Endothelial cell of umbilical vein (primary cell): ENCODE measurements around the gene DMPK. TPM values are rescaled to one million over a fixed set of nuclear protein-coding genes. Genes with fewer than 3 reads are reported as not detected.

Experiments used
- BruUV-seq: library from RNA; stranded (reverse); fragments of 400-500 nt; replicated peaks from 2 replicates; lab custom pipeline; 2021; lab: Mats Ljungman, UMichigan
- CTCF ChIA-PET: fragments of 300-600, 350-600 bp; sonication (Branson Sonifier 250); formaldehyde crosslinking; loops from one replicate; lab custom pipeline; 2021; ENCODE audit warnings: antibody characterized with exemption, inconsistent platforms; lab: Charles Lee
- POLR2A ChIA-PET: fragments of 300-600, 350-600 bp; sonication (Branson Sonifier 250); formaldehyde crosslinking; loops from one replicate; lab custom pipeline; 2021; ENCODE audit warnings: antibody characterized with exemption, inconsistent platforms; lab: Charles Lee
- DNase-seq: peaks from one replicate; pipeline ENCODE4 v3.0.0-alpha.2; 2011; ENCODE audit warnings: low read depth, low spot score
- FAIRE-seq: peaks from 2 replicates; lab custom pipeline; 2011; peaks lifted over from hg19 to GRCh38; lab: Jason Lieb, UNC
- H2AFZ ChIP-seq: 2 replicates; pipeline ENCODE4 v1.6.0; 2012; ENCODE audit warnings: low read depth, low read length, control low read depth, inconsistent platforms
- H3K27ac ChIP-seq: 2 replicates; pipeline ENCODE4 v1.5.1; 2011; ENCODE audit warnings: low read depth, mild to moderate bottlenecking, control low read depth, low read length, moderate library complexity; ENCODE audit not compliant: insufficient read depth
- H3K27me3 ChIP-seq, 2 experiments: 2 replicates each; pipeline versions ENCODE4 v1.6.0 to v1.6.1; 2011; ENCODE audit warnings: low read length in 2 of 2, mixed read lengths in 1 of 2; ENCODE audit not compliant: control insufficient read depth in 2 of 2, insufficient read depth in 2 of 2
- H3K36me3 ChIP-seq, 2 experiments: 2 replicates in 1 of 2; 3 replicates in 1 of 2; pipeline ENCODE4 v1.5.1; 2011; ENCODE audit warnings: low read length in 2 of 2, mild to moderate bottlenecking in 1 of 2, moderate library complexity in 1 of 2; ENCODE audit not compliant: control insufficient read depth in 2 of 2, insufficient read depth in 2 of 2; ENCODE audit errors: extremely low read depth in 1 of 2
- H3K4me1 ChIP-seq: 3 replicates; pipeline ENCODE4 v1.5.1; 2011; ENCODE audit warnings: mild to moderate bottlenecking, low read length; ENCODE audit not compliant: control insufficient read depth, insufficient read depth; ENCODE audit errors: extremely low read depth
- H3K4me2 ChIP-seq: 2 replicates; pipeline ENCODE4 v1.6.1; 2011; ENCODE audit warnings: low read length, control low read depth, mixed read lengths; ENCODE audit not compliant: insufficient read depth
- H3K4me3 ChIP-seq, 3 experiments: fragments of 200-600 bp in 1 of 3; sonication (generic), shearing (Covaris generic) in 1 of 3; replicated peaks in 1 of 3; 2 replicates each; pipeline ENCODE4 v1.5.1; 2011 to 2016; ENCODE audit warnings: control low read depth in 3 of 3, low read length in 3 of 3, mild to moderate bottlenecking in 2 of 3, inconsistent platforms in 1 of 3, low read depth in 1 of 3, moderate library complexity in 1 of 3; ENCODE audit not compliant: insufficient read depth in 1 of 3
- H3K79me2 ChIP-seq: 2 replicates; pipeline ENCODE4 v1.6.0; 2012; ENCODE audit warnings: low read length, inconsistent platforms; ENCODE audit not compliant: control insufficient read depth, insufficient read depth
- H3K9ac ChIP-seq: replicated peaks from 2 replicates; pipeline ENCODE3; 2011; ENCODE audit warnings: low read length, control low read depth; ENCODE audit not compliant: insufficient read depth; ENCODE audit errors: extremely low read depth
- H3K9me1 ChIP-seq: replicated peaks from 3 replicates; pipeline ENCODE4 v1.6.0; 2011; ENCODE audit warnings: mild to moderate bottlenecking, low read length; ENCODE audit not compliant: control insufficient read depth, insufficient read depth; ENCODE audit errors: extremely low read depth
- H3K9me3 ChIP-seq: replicated peaks from 2 replicates; pipeline ENCODE4 v1.5.1; 2012; ENCODE audit warnings: low read length, inconsistent platforms; ENCODE audit not compliant: control insufficient read depth, insufficient read depth
- H4K20me1 ChIP-seq: replicated peaks from 2 replicates; pipeline ENCODE3; 2011; ENCODE audit warnings: mild to moderate bottlenecking, low read length; ENCODE audit not compliant: control insufficient read depth, insufficient read depth; ENCODE audit errors: extremely low read depth
- GATA2 ChIP-seq: IDR thresholded peaks from 2 replicates; pipeline ENCODE4 v1.7.0; 2011; ENCODE audit warnings: low read depth, mild to moderate bottlenecking, moderate library complexity, mixed read lengths, low read length; ENCODE audit not compliant: insufficient read length, insufficient read depth
- JUN ChIP-seq: IDR thresholded peaks from 2 replicates; pipeline ENCODE4 v1.6.1; 2011; ENCODE audit warnings: borderline replicate concordance, low read depth; ENCODE audit not compliant: insufficient read length, insufficient read depth
- MYC ChIP-seq: IDR thresholded peaks from one replicate; pipeline ENCODE4 v1.6.1; 2011; ENCODE audit warnings: mild to moderate bottlenecking, low read depth, low read length
- POLR2AphosphoS5 ChIP-seq: IDR thresholded peaks from 2 replicates; pipeline ENCODE4 v1.6.1; 2012; ENCODE audit warnings: low read depth, mild to moderate bottlenecking, control low read depth, low read length, moderate library complexity; ENCODE audit not compliant: insufficient read depth
- dilution Hi-C: fragments of 300-500 bp; cut with MboI; formaldehyde crosslinking; loops from one replicate; pipeline ENCODE4 v1.15.0; 2019; ENCODE audit warnings: low sequenced_read_pairs; ENCODE audit not compliant: extremely low pct_ligation_motif_present
- intact Hi-C: fragments of 100-400 bp; cut with micrococcal nuclease; formaldehyde crosslinking; loops from one replicate; pipeline ENCODE4 v1.10.0; 2022
- polyA plus RNA-seq, 4 experiments: library from polyadenylated mRNA; depleted of rRNA in 3 of 4; stranded (reverse) in 3 of 4; unstranded in 1 of 4; fragments of >200 nt; gene quantifications; 2 replicates each; pipeline versions ENCODE4 v1.2.1 to v1.2.3, GENCODE V29; 2011 to 2012; ENCODE audit warnings: missing spikeins in 1 of 4
- total RNA-seq: library from RNA; stranded (reverse); gene quantifications from 2 replicates; pipeline ENCODE4 v1.2.3, GENCODE V29; 2021
- TF ChIP-seq, protein P1 (sequence below), 2 donors: IDR thresholded peaks; 1 replicate in 1 of 2; 2 replicates in 1 of 2; pipeline ENCODE4 v1.5.1; 2011; ENCODE audit warnings: low read length in 2 of 2, mild to moderate bottlenecking in 2 of 2, moderate library complexity in 2 of 2, control low read depth in 1 of 2, inconsistent platforms in 1 of 2, low read depth in 1 of 2; ENCODE audit not compliant: insufficient read depth in 1 of 2; ENCODE audit errors: extremely low read depth in 1 of 2

DMPK gene
- total and polyA plus RNA-seq, 2 donors (not counting 3 experiments of a cell fraction or from before 2014, with no cell fraction given), result 36.6 to 73.3 TPM

DNA sequence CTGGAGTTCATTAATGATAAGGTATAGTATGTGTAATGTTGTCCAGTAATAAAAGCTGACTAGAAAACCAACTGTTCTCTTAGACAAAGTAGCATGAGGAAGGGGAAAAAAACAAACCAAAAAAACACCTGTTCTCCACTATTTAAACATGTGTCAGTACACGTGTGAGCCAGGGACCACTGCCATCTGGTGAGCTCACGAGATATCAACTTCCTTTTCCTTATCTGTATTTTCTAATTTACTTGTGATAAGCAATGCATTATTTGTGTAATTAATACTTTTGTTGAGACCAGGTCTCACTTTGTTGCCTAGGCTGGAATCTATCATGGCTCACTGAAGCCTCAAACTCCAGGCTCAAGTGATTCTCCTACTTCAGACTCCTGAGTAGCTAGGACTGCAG lies 8.9 kb downstream of the DMPK start:
- no peaks in the 10 kb centered on the region for H3K9me1 ChIP-seq
- no peak overlapping the region for H2AFZ ChIP-seq
- no peaks in the 10 kb centered on the region for H3K27me3 ChIP-seq
- H3K36me3 ChIP-seq, result peaks cover 3 to 18% of the 10 kb centered on the region in 2 experiments
- intact Hi-C loops (no loop called here), dilution Hi-C loops (no loop called here)
- no peak overlapping the region for H3K4me2 ChIP-seq
- no peak for DNase-seq
- POLR2A ChIA-PET, result no interaction called here
- TF ChIP-seq, protein P1, sequence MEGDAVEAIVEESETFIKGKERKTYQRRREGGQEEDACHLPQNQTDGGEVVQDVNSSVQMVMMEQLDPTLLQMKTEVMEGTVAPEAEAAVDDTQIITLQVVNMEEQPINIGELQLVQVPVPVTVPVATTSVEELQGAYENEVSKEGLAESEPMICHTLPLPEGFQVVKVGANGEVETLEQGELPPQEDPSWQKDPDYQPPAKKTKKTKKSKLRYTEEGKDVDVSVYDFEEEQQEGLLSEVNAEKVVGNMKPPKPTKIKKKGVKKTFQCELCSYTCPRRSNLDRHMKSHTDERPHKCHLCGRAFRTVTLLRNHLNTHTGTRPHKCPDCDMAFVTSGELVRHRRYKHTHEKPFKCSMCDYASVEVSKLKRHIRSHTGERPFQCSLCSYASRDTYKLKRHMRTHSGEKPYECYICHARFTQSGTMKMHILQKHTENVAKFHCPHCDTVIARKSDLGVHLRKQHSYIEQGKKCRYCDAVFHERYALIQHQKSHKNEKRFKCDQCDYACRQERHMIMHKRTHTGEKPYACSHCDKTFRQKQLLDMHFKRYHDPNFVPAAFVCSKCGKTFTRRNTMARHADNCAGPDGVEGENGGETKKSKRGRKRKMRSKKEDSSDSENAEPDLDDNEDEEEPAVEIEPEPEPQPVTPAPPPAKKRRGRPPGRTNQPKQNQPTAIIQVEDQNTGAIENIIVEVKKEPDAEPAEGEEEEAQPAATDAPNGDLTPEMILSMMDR (IDR thresholded peaks at IDR 0.05; ENCODE audit: extremely low read depth in 1 of 2, insufficient read depth in 1 of 2, low read depth in 1 of 2, low read length in 2 of 2), result no peak
- TF ChIP-seq GATA2 (no peak), MYC (no peak)
- no TSS peak for BruUV-seq
- H3K4me3 ChIP-seq, result no peak overlapping the region
- H4K20me1 ChIP-seq, result no peaks in the 10 kb centered on the region
- H3K9ac ChIP-seq, result no peak overlapping the region
- H3K4me1 ChIP-seq, result peaks cover 9% of the 10 kb centered on the region
- H3K9me3 ChIP-seq, result no peaks in the 10 kb centered on the region
- H3K79me2 ChIP-seq, result no peaks in the 10 kb centered on the region
- CTCF ChIA-PET, result interaction anchor here (1.4 to 2.6 kb wide), 3 partner anchors 26 to 45 kb away, joined by 3 to 9 read pairs (median 8); no protein-coding TSS in a partner anchor
- no peak for FAIRE-seq
- no peak overlapping the region for H3K27ac ChIP-seq

DNA sequence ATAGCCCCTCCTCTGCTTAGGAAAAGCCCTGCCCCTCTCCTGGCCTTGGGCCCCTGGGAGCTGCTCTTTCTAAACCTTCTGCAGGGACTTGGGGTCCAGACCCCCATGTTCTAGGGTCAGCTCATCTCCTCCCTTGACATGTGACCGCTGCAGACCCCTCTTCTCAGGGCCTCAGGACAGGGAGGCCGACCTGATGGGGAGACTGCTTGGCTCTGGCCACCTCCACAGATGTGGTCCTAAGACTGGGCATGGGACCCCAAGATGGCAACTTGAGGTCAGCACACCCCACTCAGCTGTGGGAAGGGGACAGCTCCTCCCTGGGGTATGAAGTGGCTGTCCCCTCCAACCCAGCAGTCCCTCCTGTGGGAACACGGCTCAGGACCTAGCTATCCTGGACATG lies 9.4 kb downstream of the DMPK start:
- TF ChIP-seq MYC (no peak), POLR2AphosphoS5 (no peak), JUN (no peak)
- H3K27ac ChIP-seq, result no peak overlapping the region
- H3K4me2 ChIP-seq, result no peak overlapping the region
- H2AFZ ChIP-seq, result no peak overlapping the region
- H3K9me1 ChIP-seq, result no peaks in the 10 kb centered on the region
- H3K9me3 ChIP-seq, result no peaks in the 10 kb centered on the region
- DNase-seq (no peak), FAIRE-seq (no peak)
- no peak overlapping the region for H3K4me3 ChIP-seq
- dilution Hi-C loops (no loop called here), intact Hi-C loops (no loop called here)
- no peaks in the 10 kb centered on the region for H4K20me1 ChIP-seq
- CTCF ChIA-PET, result interaction anchor here (1.4 to 2.6 kb wide), 3 partner anchors 26 to 45 kb away, joined by 3 to 9 read pairs (median 8); no protein-coding TSS in a partner anchor
- H3K36me3 ChIP-seq, result peaks cover 3 to 16% of the 10 kb centered on the region in 2 experiments
- H3K79me2 ChIP-seq, result no peaks in the 10 kb centered on the region
- no peaks in the 10 kb centered on the region for H3K27me3 ChIP-seq
- POLR2A ChIA-PET, result no interaction called here
- no peak overlapping the region for H3K9ac ChIP-seq
- no TSS peak for BruUV-seq
- H3K4me1 ChIP-seq, result peaks cover 9% of the 10 kb centered on the region
